ENCODE results near the gene NR1D2.

The NR1D2 gene

DNA sequence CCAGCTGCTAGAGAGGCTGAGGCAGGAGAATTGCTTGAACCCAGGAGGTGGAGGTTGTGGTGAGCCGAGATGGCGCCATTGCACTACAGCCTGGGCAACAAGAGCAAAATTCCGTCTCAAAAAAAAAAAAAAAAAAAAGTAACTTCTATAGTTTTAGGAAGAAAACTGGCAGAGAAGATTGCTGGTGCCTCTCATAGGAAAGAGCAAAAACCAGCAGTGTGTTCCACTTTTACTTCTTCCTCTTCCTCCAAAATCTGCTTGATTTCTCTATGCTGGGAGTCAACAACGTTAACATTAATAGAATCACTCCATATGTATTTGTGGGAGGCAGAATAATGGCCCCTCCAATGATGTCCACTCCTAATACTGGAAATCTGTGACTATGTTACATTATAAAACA lies 12.5 kb upstream of the NR1D2 start:
- no peak for DNase-seq (ENCODE audit: low read depth)
- TF ChIP-seq CTCF (IDR thresholded peaks at IDR 0.05; ENCODE audit: low read depth, low read length, missing control alignments): no peak
- H3K4me3 ChIP-seq (ENCODE audit: low read depth, low read length): no peak overlapping the region

DNA sequence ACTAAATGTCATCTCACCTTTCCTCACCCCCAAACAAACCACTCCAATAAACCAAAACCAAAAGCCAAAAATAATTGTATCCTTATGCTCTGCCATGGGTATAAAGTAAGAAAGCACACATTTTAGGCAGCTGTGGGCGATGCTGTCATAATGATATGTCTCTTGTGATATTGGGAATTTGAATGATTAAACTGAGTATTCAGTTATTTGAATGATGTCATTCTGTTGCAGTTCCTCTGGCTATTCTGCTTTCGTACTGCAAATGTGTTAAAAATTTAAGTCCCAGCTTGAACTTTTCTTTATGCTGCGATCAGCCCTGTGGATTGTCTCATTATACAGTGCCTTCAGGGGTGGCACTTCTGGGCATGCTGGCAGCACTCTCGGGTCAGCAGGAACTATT lies 10.8 kb upstream of the NR1D2 start:
- TF ChIP-seq CTCF (IDR thresholded peaks at IDR 0.05; ENCODE audit: low read depth, low read length, missing control alignments): no peak
- no peak for DNase-seq (ENCODE audit: low read depth)
- H3K4me3 ChIP-seq (ENCODE audit: low read depth, low read length): no peak overlapping the region

GRCh38 chr3:23937296-23937695 lies 7.8 kb upstream of the NR1D2 start:
- no peak for TF ChIP-seq CTCF (IDR thresholded peaks at IDR 0.05; ENCODE audit: low read depth, low read length, missing control alignments)
- no peak for DNase-seq (ENCODE audit: low read depth)
- H3K4me3 ChIP-seq (ENCODE audit: low read depth, low read length): no peak overlapping the region

DNA sequence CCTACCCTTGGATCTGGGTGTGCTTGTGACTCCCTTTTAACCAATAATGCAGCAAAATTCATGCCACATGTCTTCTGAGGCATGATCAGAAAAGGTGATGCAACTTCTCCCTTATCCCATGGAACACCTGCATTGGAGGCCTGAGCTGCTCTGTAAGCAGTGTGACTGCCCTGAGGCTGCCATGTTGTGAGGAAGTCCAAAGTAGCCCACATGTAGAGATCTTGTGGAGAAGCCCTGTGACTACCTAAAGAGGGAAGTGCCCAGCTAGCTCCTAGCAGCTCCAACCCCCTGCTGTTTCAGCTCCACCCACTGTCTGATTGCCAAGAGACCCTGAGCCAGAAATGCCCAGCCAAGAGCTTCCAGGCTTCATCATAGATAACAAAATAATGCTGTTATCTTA lies 6.4 kb upstream of the NR1D2 start:
- no peak overlapping the region for H3K4me3 ChIP-seq (ENCODE audit: low read depth, low read length)
- DNase-seq (ENCODE audit: low read depth): no peak
- TF ChIP-seq CTCF (IDR thresholded peaks at IDR 0.05; ENCODE audit: low read depth, low read length, missing control alignments): no peak

- no peak for TF ChIP-seq CTCF (IDR thresholded peaks at IDR 0.05; ENCODE audit: low read depth, low read length, missing control alignments)
- H3K4me3 ChIP-seq (ENCODE audit: low read depth, low read length): no peak overlapping the region
- no peak for DNase-seq (ENCODE audit: low read depth)
Observed at GRCh38 chr3:23940775-23941174, 4.3 kb upstream of the NR1D2 start.

GRCh38 chr3:23941440-23941839 lies 3.6 kb upstream of the NR1D2 start:
- no peak overlapping the region for H3K4me3 ChIP-seq (ENCODE audit: low read depth, low read length)
- TF ChIP-seq CTCF (IDR thresholded peaks at IDR 0.05; ENCODE audit: low read depth, low read length, missing control alignments): no peak
- no peak for DNase-seq (ENCODE audit: low read depth)

- no peak for TF ChIP-seq CTCF (IDR thresholded peaks at IDR 0.05; ENCODE audit: low read depth, low read length, missing control alignments)
- no peak overlapping the region for H3K4me3 ChIP-seq (ENCODE audit: low read depth, low read length)
- DNase-seq (ENCODE audit: low read depth): no peak
Observed at GRCh38 chr3:23942546-23942945, 2.5 kb upstream of the NR1D2 start.

Measured in GM12864 (cell line).